Measurements from ENCODE around the gene RPP30. TPM values are rescaled to one million over a fixed set of nuclear protein-coding genes. Genes with fewer than 3 reads are reported as not detected.
A peak's percentile ranks its signal among the peaks of the same experiment; 100 is the strongest.
"Not testable (repeated sequence)": the region's sequence is repeated elsewhere in the genome, so short reads cannot be mapped to it uniquely, and the experiment has no call there.

The RPP30 gene
- total RNA-seq, 1 experiment from 2014 or later = 88.3 TPM

GRCh38 chr10:90865401-90865800 is 6.4 kb upstream of the RPP30 start:
- in situ Hi-C loops (cut with HindIII; ENCODE audit: low sequenced_read_pairs) = no loop called here
- DNase-seq (ENCODE audit: low spot score) = no peak

GRCh38 chr10:90866050-90866598 is 5.7 kb upstream of the RPP30 start:
- DNase-seq (ENCODE audit: low spot score) = no peak
- in situ Hi-C loops (cut with HindIII; ENCODE audit: low sequenced_read_pairs) = no loop called here

- peak; percentile 80 for DNase-seq (ENCODE audit: low spot score)
- in situ Hi-C loops (cut with HindIII; ENCODE audit: low sequenced_read_pairs) = no loop called here
These were observed 452 bp upstream of the RPP30 start for GRCh38 chr10:90871279-90871765.

- no peak for DNase-seq (ENCODE audit: low spot score)
- in situ Hi-C loops (cut with HindIII; ENCODE audit: low sequenced_read_pairs) = no loop called here
These were observed 860 bp downstream of the RPP30 start for GRCh38 chr10:90872648-90873020.

GRCh38 chr10:90879062-90879461 is 7.3 kb downstream of the RPP30 start:
- in situ Hi-C loops (cut with HindIII; ENCODE audit: low sequenced_read_pairs) = no loop called here
- DNase-seq (ENCODE audit: low spot score) = no peak

- peak; percentile 57 for DNase-seq (ENCODE audit: low spot score)
- in situ Hi-C loops (cut with HindIII; ENCODE audit: low sequenced_read_pairs) = not testable (repeated sequence)
These were observed 8.4 kb downstream of the RPP30 start for GRCh38 chr10:90880059-90880719.

- no peak for DNase-seq (ENCODE audit: low spot score)
- in situ Hi-C loops (cut with HindIII; ENCODE audit: low sequenced_read_pairs) = no loop called here
These were observed 12.7 kb downstream of the RPP30 start for GRCh38 chr10:90884431-90884830.

- no peak for DNase-seq (ENCODE audit: low spot score)
- in situ Hi-C loops (cut with HindIII; ENCODE audit: low sequenced_read_pairs) = no loop called here
These were observed 13.4 kb downstream of the RPP30 start for GRCh38 chr10:90885176-90885575.

GRCh38 chr10:90887555-90887954 is 15.8 kb downstream of the RPP30 start:
- in situ Hi-C loops (cut with HindIII; ENCODE audit: low sequenced_read_pairs) = no loop called here
- DNase-seq (ENCODE audit: low spot score) = no peak

- in situ Hi-C loops (cut with HindIII; ENCODE audit: low sequenced_read_pairs) = no loop called here
- no peak for DNase-seq (ENCODE audit: low spot score)
These were observed 16.6 kb downstream of the RPP30 start for GRCh38 chr10:90888387-90888786.

- in situ Hi-C loops (cut with HindIII; ENCODE audit: low sequenced_read_pairs) = no loop called here
- no peak for DNase-seq (ENCODE audit: low spot score)
These were observed 17.9 kb downstream of the RPP30 start for GRCh38 chr10:90889636-90890035.

- in situ Hi-C loops (cut with HindIII; ENCODE audit: low sequenced_read_pairs) = no loop called here
- no peak for DNase-seq (ENCODE audit: low spot score)
These were observed 18.6 kb downstream of the RPP30 start for GRCh38 chr10:90890347-90890746.

- in situ Hi-C loops (cut with HindIII; ENCODE audit: low sequenced_read_pairs) = no loop called here
These were observed 21.4 kb downstream of the RPP30 start for GRCh38 chr10:90893190-90893589.

GRCh38 chr10:90896916-90897315 is 25.1 kb downstream of the RPP30 start:
- DNase-seq (ENCODE audit: low spot score); in situ Hi-C loops (cut with HindIII; ENCODE audit: low sequenced_read_pairs): not testable (repeated sequence)

More at GRCh38 chr10:90893190-90893589, 21.4 kb downstream of the RPP30 start:
- DNase-seq (ENCODE audit: low spot score) = no peak

- no peak for DNase-seq (ENCODE audit: low spot score)
- in situ Hi-C loops (cut with HindIII; ENCODE audit: low sequenced_read_pairs) = no loop called here
These were observed 34.2 kb downstream of the RPP30 start for GRCh38 chr10:90905925-90906324.

GRCh38 chr10:90906596-90906995 is 34.8 kb downstream of the RPP30 start:
- in situ Hi-C loops (cut with HindIII; ENCODE audit: low sequenced_read_pairs) = no loop called here
- no peak for DNase-seq (ENCODE audit: low spot score)

- in situ Hi-C loops (cut with HindIII; ENCODE audit: low sequenced_read_pairs) = no loop called here
- DNase-seq (ENCODE audit: low spot score) = peak; percentile 76
These were observed 39.6 kb downstream of the RPP30 start for GRCh38 chr10:90911133-90912051.

- no peak for DNase-seq (ENCODE audit: low spot score)
- in situ Hi-C loops (cut with HindIII; ENCODE audit: low sequenced_read_pairs) = no loop called here
These were observed 40.4 kb downstream of the RPP30 start for GRCh38 chr10:90912174-90912573.

- DNase-seq (ENCODE audit: low spot score) = no peak
- in situ Hi-C loops (cut with HindIII; ENCODE audit: low sequenced_read_pairs) = no loop called here
These were observed 41.2 kb downstream of the RPP30 start for GRCh38 chr10:90912854-90913479.
